SK-N-SH (cell line): ENCODE data around the gene RNU6-9. TPM values are rescaled to one million over a fixed set of nuclear protein-coding genes. Genes with fewer than 3 reads are reported as not detected.

Experiments
- CTCF ChIA-PET: fragments of 300-600, 350-600 bp; formaldehyde crosslinking; extraction: SDS; loops from one replicate; lab custom pipeline; 2021; lab: Yijun Ruan, JAX
- POLR2A ChIA-PET: fragments of 350-600 bp; sonication (Branson Sonifier 250); formaldehyde crosslinking; extraction: SDS; loops from one replicate; lab custom pipeline; 2020; ENCODE audit warnings: antibody characterized with exemption, inconsistent platforms; lab: Yijun Ruan, JAX
- DNase-seq: peaks from one replicate; pipeline ENCODE4 v3.0.0; 2012
- H2AFZ ChIP-seq: fragments of 200-600 bp; sonication (generic); 2 replicates; pipeline ENCODE4 v1.8.1; 2016; ENCODE audit warnings: antibody characterized with exemption, mild to moderate bottlenecking, low read depth
- H3F3A ChIP-seq: fragments of 200-600 bp; sonication (generic); replicated peaks from 2 replicates; pipeline ENCODE3; 2016; ENCODE audit warnings: antibody characterized with exemption, mild to moderate bottlenecking; ENCODE audit not compliant: insufficient read depth
- H3K27ac ChIP-seq, 2 experiments: fragments of 200-500 bp in 1 of 2; fragments of 200-600 bp in 1 of 2; sonication (Bioruptor generic) in 1 of 2; sonication (generic), shearing (Covaris generic) in 1 of 2; 2 replicates each; pipeline versions ENCODE4 v1.5.1 to v1.6.1; 2014 to 2016; ENCODE audit warnings: low read depth in 2 of 2, inconsistent platforms in 1 of 2, low read length in 1 of 2, mild to moderate bottlenecking in 1 of 2, mixed read lengths in 1 of 2
- H3K27me3 ChIP-seq: fragments of 200-600 bp; sonication (generic), shearing (Covaris generic); 2 replicates; pipeline ENCODE4 v1.6.1; 2016; ENCODE audit warnings: mixed run types; ENCODE audit not compliant: insufficient read depth
- H3K36me3 ChIP-seq, 2 experiments: fragments of 200-500 bp in 1 of 2; fragments of 200-600 bp in 1 of 2; sonication (Bioruptor generic) in 1 of 2; sonication (generic) in 1 of 2; replicated peaks in 1 of 2; 2 replicates each; pipeline versions ENCODE3 to v1.5.1; 2014 to 2016; ENCODE audit warnings: low read length in 1 of 2, mild to moderate bottlenecking in 1 of 2; ENCODE audit not compliant: insufficient read depth in 2 of 2, control insufficient read depth in 1 of 2
- H3K4me1 ChIP-seq, 2 experiments: fragments of 200-500 bp in 1 of 2; fragments of 200-600 bp in 1 of 2; sonication (Bioruptor generic) in 1 of 2; sonication (generic), shearing (Covaris generic) in 1 of 2; 2 replicates each; pipeline versions ENCODE4 v1.5.1 to v1.6.1; 2014 to 2016; ENCODE audit warnings: low read depth in 1 of 2, low read length in 1 of 2, mixed run types in 1 of 2; ENCODE audit not compliant: insufficient read depth in 2 of 2, control insufficient read depth in 1 of 2
- H3K4me2 ChIP-seq: fragments of 200-600 bp; sonication (generic), shearing (Covaris generic); 2 replicates; pipeline ENCODE4 v1.6.1; 2017; ENCODE audit warnings: mixed run types
- H3K4me3 ChIP-seq, 2 experiments: fragments of 200-500 bp in 1 of 2; fragments of 200-600 bp in 1 of 2; sonication (Bioruptor generic) in 1 of 2; sonication (generic), shearing (Covaris generic) in 1 of 2; 2 replicates each; pipeline versions ENCODE4 v1.5.1 to v1.8.1; 2014 to 2016; ENCODE audit warnings: low read depth in 2 of 2, inconsistent platforms in 1 of 2, low read length in 1 of 2, mild to moderate bottlenecking in 1 of 2, mixed read lengths in 1 of 2, moderate library complexity in 1 of 2
- H3K79me2 ChIP-seq: fragments of 200-600 bp; sonication (generic); 2 replicates; pipeline ENCODE4 v1.8.1; 2017; ENCODE audit warnings: mild to moderate bottlenecking; ENCODE audit not compliant: insufficient read depth
- H3K9ac ChIP-seq: fragments of 200-600 bp; sonication (generic); 2 replicates; pipeline ENCODE4 v1.6.1; 2017; ENCODE audit warnings: mixed run types
- H3K9me2 ChIP-seq: fragments of 200-600 bp; sonication (generic); 2 replicates; pipeline ENCODE4 v1.6.1; 2017; ENCODE audit warnings: mixed run types
- H3K9me3 ChIP-seq: fragments of 200-600 bp; sonication (generic); 2 replicates; pipeline ENCODE4 v1.6.1; 2017; ENCODE audit warnings: mixed run types, mild to moderate bottlenecking, moderate library complexity
- H4K20me1 ChIP-seq: fragments of 200-600 bp; sonication (generic); 2 replicates; pipeline ENCODE4 v1.6.1; 2017; ENCODE audit warnings: mild to moderate bottlenecking, mixed run types; ENCODE audit not compliant: insufficient read depth
- EP300 ChIP-seq, 2 experiments: IDR thresholded peaks; 2 replicates each; pipeline versions ENCODE4 v1.4.0 to v1.6.1; 2012; ENCODE audit warnings: borderline replicate concordance in 1 of 2, low read depth in 1 of 2, low read length in 1 of 2
- EZH2phosphoT487 ChIP-seq: fragments of 200-600 bp; sonication (generic); IDR thresholded peaks from 2 replicates; pipeline ENCODE4 v1.6.1; 2017; ENCODE audit warnings: low read depth, mixed run types, mild to moderate bottlenecking, antibody characterized with exemption, moderate library complexity, borderline replicate concordance
- FOXJ3 ChIP-seq: sonication (generic); formaldehyde crosslinking; IDR thresholded peaks from 2 replicates; pipeline ENCODE4 v1.5.1; 2020; ENCODE audit warnings: mild to moderate bottlenecking, missing genetic modification reagents
- FOXM1 ChIP-seq: IDR thresholded peaks from 2 replicates; pipeline ENCODE4 v1.4.0; 2012; ENCODE audit warnings: low read depth, mild to moderate bottlenecking
- GATA2 ChIP-seq: sonication (generic); formaldehyde crosslinking; IDR thresholded peaks from 2 replicates; pipeline ENCODE4 v1.5.0; 2020; ENCODE audit warnings: mild to moderate bottlenecking, missing genetic modification reagents
- IRF3 ChIP-seq: fragments of 150-350 bp; IDR thresholded peaks from 2 replicates; pipeline ENCODE4 v1.6.1; 2016; ENCODE audit warnings: mild to moderate bottlenecking, low read depth, low read length
- JUND ChIP-seq: IDR thresholded peaks from 2 replicates; pipeline ENCODE4 v1.4.0; 2012
- MEF2A ChIP-seq: IDR thresholded peaks from 2 replicates; pipeline ENCODE4 v1.4.0; 2012; ENCODE audit warnings: low read depth, borderline replicate concordance
- MXI1 ChIP-seq: IDR thresholded peaks from 2 replicates; pipeline ENCODE4 v1.6.1; 2012; ENCODE audit warnings: mild to moderate bottlenecking, low read depth, low read length, improper control_type of control experiment
- NRF1 ChIP-seq: IDR thresholded peaks from 2 replicates; pipeline ENCODE4 v1.6.1; 2012; ENCODE audit warnings: low read depth, mild to moderate bottlenecking, low read length
- PBX3 ChIP-seq: IDR thresholded peaks from 2 replicates; pipeline ENCODE4; 2012
- RAD21 ChIP-seq: IDR thresholded peaks from 2 replicates; pipeline ENCODE4 v1.6.1; 2012; ENCODE audit warnings: mild to moderate bottlenecking, low read length
- RCOR1 ChIP-seq: fragments of 150-350 bp; IDR thresholded peaks from 2 replicates; pipeline ENCODE4 v1.6.1; 2017; ENCODE audit warnings: antibody characterized with exemption, low read length
- REST ChIP-seq: IDR thresholded peaks from 2 replicates; pipeline ENCODE4 v1.6.1; 2012; ENCODE audit warnings: mild to moderate bottlenecking, low read depth, low read length, moderate library complexity
- RFX5 ChIP-seq: IDR thresholded peaks from 2 replicates; pipeline ENCODE4 v1.6.1; 2012; ENCODE audit warnings: mild to moderate bottlenecking, improper control_type of control experiment, low read length
- SIN3A ChIP-seq: IDR thresholded peaks from 2 replicates; pipeline ENCODE4 v1.6.1; 2012; ENCODE audit warnings: low read depth, mild to moderate bottlenecking, low read length, moderate library complexity, borderline replicate concordance
- SMC3 ChIP-seq: IDR thresholded peaks from 2 replicates; pipeline ENCODE4 v1.6.1; 2012; ENCODE audit warnings: low read depth, low read length, improper control_type of control experiment
- TCF12 ChIP-seq: IDR thresholded peaks from 2 replicates; pipeline ENCODE4 v1.4.0; 2012
- USF2 ChIP-seq: fragments of 150-350 bp; IDR thresholded peaks from 2 replicates; pipeline ENCODE4 v1.6.1; 2017; ENCODE audit warnings: antibody characterized with exemption, low read length, low read depth, borderline replicate concordance
- ZBTB33 ChIP-seq: IDR thresholded peaks from 2 replicates; pipeline ENCODE4 v1.4.0; 2012; ENCODE audit warnings: low read depth, borderline replicate concordance
- WGBS: methylation state at CpG from one replicate; pipeline ENCODE4 v1.1.6; 2017; ENCODE audit warnings: low lambda C conversion rate; 5-methylcytosine and 5-hydroxymethylcytosine counted together
- polyA plus RNA-seq, 3 experiments: library from polyadenylated mRNA; depleted of rRNA; stranded (reverse); fragments of >200 nt; gene quantifications; 2 replicates each; pipeline ENCODE4 v1.2.3, GENCODE V29; 2012
- TF ChIP-seq, protein P1 (sequence below): IDR thresholded peaks from 2 replicates; pipeline ENCODE4 v1.4.0; 2012; ENCODE audit warnings: low read depth, borderline replicate concordance

RNU6-9 gene
- polyA plus RNA-seq, 1 of the 3 experiments (the other 2 are of a cell fraction): not detected

DNA sequence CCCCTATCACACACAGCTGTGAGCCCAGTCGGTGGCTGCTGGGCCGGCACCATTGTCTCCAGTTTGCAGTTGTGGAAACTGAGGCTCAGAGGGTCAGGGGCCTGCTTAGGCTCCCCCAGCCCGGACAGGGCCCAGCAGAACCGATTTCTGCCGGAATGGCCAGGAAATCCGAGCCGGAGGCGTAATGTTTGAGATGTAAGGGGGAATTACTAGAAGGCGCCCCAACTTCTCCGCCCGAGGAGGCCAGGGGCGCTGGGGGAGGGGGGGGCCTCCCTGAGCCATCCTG is 24.8 kb downstream of the RNU6-9 start (continued):
- TF ChIP-seq EP300 (IDR thresholded peaks at IDR 0.05; ENCODE audit: borderline replicate concordance in 1 of 2, low read depth in 1 of 2, low read length in 1 of 2) (no peak), SIN3A (no peak), RCOR1 (no peak), MEF2A (no peak), RAD21 (no peak), TCF12 (no peak), NRF1 (no peak), MXI1 (no peak), FOXM1 (no peak)

DNA sequence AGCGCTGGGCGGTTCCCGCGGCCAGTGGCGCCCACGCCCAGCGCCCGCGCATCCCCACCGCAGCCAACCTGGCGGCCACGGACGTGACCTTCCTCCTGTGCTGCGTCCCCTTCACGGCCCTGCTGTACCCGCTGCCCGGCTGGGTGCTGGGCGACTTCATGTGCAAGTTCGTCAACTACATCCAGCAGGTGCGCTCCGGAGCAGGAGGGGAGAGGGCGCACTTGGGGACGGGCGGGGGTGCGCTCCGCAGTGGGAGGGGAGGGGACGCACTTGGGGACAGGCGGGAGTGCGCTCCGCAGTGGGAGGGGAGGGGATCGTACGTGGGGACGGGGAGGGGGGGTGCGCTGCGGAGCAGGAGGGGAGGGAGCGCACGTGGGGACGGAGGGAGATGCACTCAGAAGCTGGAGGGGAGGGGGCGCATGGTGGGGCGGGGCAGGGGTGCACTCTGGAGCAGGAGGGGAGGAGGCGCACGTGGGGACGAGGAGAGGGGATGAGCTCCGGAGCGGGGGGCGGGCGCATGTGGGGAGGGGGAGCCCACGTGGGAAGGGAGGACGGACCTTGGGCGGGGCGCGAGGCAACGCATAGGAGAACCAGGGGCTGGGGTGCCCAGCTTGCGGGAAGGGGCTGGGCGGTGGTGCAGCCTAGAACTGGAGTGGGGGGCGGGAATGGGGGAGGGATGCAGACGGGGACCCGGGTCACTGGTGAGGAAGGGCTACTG is 25.4 kb downstream of the RNU6-9 start:
- H3K4me2 ChIP-seq: no peak overlapping the region
- H3K79me2 ChIP-seq: no peaks in the 10 kb centered on the region
- ChIA-PET POLR2A (no interaction called here), CTCF (interaction anchor here (0.7 to 11.2 kb wide), 7 partner anchors 11 to 137 kb away, joined by 3 to 161 read pairs (median 20); partner anchors contain the start of genes CFD and WDR18)
- 6% methylated on average over 39 of the region's 58 CpGs for WGBS
- no peaks in the 10 kb centered on the region for H3K9me2 ChIP-seq
- H4K20me1 ChIP-seq: no peaks in the 10 kb centered on the region
- DNase-seq: no peak
- peaks cover 26% of the 10 kb centered on the region for H3F3A ChIP-seq
- H3K36me3 ChIP-seq: no peaks in the 10 kb centered on the region
- H3K4me3 ChIP-seq: no peak overlapping the region
- no peak overlapping the region for H3K9ac ChIP-seq
- no peak overlapping the region for H2AFZ ChIP-seq
- H3K27ac ChIP-seq: no peak overlapping the region
- H3K4me1 ChIP-seq: peaks cover 0 to 17% of the 10 kb centered on the region in 2 experiments; a peak in 2 of 4 replicates
- peaks cover 41% of the 10 kb centered on the region for H3K27me3 ChIP-seq
- no peaks in the 10 kb centered on the region for H3K9me3 ChIP-seq
- TF ChIP-seq IRF3: no peak
- no peak for TF ChIP-seq SMC3
- no peak for TF ChIP-seq MXI1
- no peak for TF ChIP-seq USF2
- TF ChIP-seq NRF1: no peak
- no peak for TF ChIP-seq EZH2phosphoT487
- no peak for TF ChIP-seq GATA2 (CRISPR knock-in tag)
- TF ChIP-seq ZBTB33: no peak
- no peak for TF ChIP-seq SIN3A
- TF ChIP-seq, protein P1, sequence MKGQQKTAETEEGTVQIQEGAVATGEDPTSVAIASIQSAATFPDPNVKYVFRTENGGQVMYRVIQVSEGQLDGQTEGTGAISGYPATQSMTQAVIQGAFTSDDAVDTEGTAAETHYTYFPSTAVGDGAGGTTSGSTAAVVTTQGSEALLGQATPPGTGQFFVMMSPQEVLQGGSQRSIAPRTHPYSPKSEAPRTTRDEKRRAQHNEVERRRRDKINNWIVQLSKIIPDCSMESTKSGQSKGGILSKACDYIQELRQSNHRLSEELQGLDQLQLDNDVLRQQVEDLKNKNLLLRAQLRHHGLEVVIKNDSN: no peak
- TF ChIP-seq RAD21: no peak
- no peak for TF ChIP-seq REST
- no peak for TF ChIP-seq FOXJ3
- TF ChIP-seq RFX5: no peak
- TF ChIP-seq JUND: no peak
- no peak for TF ChIP-seq PBX3
- TF ChIP-seq TCF12: no peak
- no peak for TF ChIP-seq EP300 (IDR thresholded peaks at IDR 0.05; ENCODE audit: borderline replicate concordance in 1 of 2, low read depth in 1 of 2, low read length in 1 of 2)
